Osteocyte (in vitro differentiated cells): Measurements from ENCODE around the gene PLAC8L1. TPM values are rescaled to one million over a fixed set of nuclear protein-coding genes. Genes with fewer than 3 reads are reported as not detected.

Experiments
- DNase-seq: peaks from one replicate; pipeline ENCODE4 v3.0.0; 2021; ENCODE audit warnings: mixed read lengths; ENCODE audit not compliant: unreplicated experiment; ENCODE audit errors: extremely low spot score
- H3K27ac Mint-ChIP-seq: one replicate; pipeline ENCODE4 v1.8.0; 2021; ENCODE audit warnings: mild to moderate bottlenecking, mixed read lengths; ENCODE audit not compliant: unreplicated experiment
- H3K27me3 Mint-ChIP-seq: one replicate; pipeline ENCODE4 v1.8.0; 2021; ENCODE audit warnings: mixed read lengths; ENCODE audit not compliant: unreplicated experiment
- H3K36me3 Mint-ChIP-seq: one replicate; pipeline ENCODE4 v1.8.0; 2021; ENCODE audit warnings: mixed read lengths; ENCODE audit not compliant: unreplicated experiment
- H3K4me1 Mint-ChIP-seq: one replicate; pipeline ENCODE4 v1.8.0; 2021; ENCODE audit warnings: mixed read lengths; ENCODE audit not compliant: unreplicated experiment
- H3K4me3 Mint-ChIP-seq: one replicate; pipeline ENCODE4 v1.8.0; 2021; ENCODE audit warnings: mild to moderate bottlenecking, moderate library complexity, mixed read lengths; ENCODE audit not compliant: unreplicated experiment
- H3K9me3 Mint-ChIP-seq: one replicate; pipeline ENCODE4 v1.8.0; 2021; ENCODE audit warnings: mixed read lengths; ENCODE audit not compliant: unreplicated experiment
- CTCF ChIP-seq: fragments of 200-600 bp; sonication (generic); IDR thresholded peaks from 2 replicates; pipeline ENCODE4 v1.5.0; 2021; ENCODE audit warnings: antibody characterized with exemption, mild to moderate bottlenecking, moderate library complexity
- total RNA-seq: library from RNA; stranded (reverse); gene quantifications from 2 replicates; pipeline ENCODE4 v1.2.1, GENCODE V29; 2021

The PLAC8L1 gene
- total RNA-seq, 1 donor from 2014 or later = 2.1 TPM

GRCh38 chr5:146069780-146070099 lies 35.6 kb downstream of the PLAC8L1 start:
- Mint-ChIP-seq H3K27me3 (peaks cover 9% of the 10 kb centered on the region), H3K9me3 (no peaks in the 10 kb centered on the region), H3K4me3 (no peak overlapping the region), H3K4me1 (no peaks in the 10 kb centered on the region), H3K36me3 (no peaks in the 10 kb centered on the region), H3K27ac (no peak overlapping the region)
- DNase-seq = no peak
- no peak for TF ChIP-seq CTCF

GRCh38 chr5:146068977-146069779 lies 36.2 kb downstream of the PLAC8L1 start:
- TF ChIP-seq CTCF = no peak
- no peaks in the 10 kb centered on the region for H3K4me1 Mint-ChIP-seq
- DNase-seq = no peak
- H3K9me3 Mint-ChIP-seq = no peaks in the 10 kb centered on the region
- H3K4me3 Mint-ChIP-seq = no peak overlapping the region
- H3K27me3 Mint-ChIP-seq = peaks cover 9% of the 10 kb centered on the region
- H3K27ac Mint-ChIP-seq = no peak overlapping the region
- H3K36me3 Mint-ChIP-seq = no peaks in the 10 kb centered on the region

- no peak overlapping the region for H3K4me3 Mint-ChIP-seq
- H3K36me3 Mint-ChIP-seq = no peaks in the 10 kb centered on the region
- TF ChIP-seq CTCF = no peak
- no peak overlapping the region for H3K27ac Mint-ChIP-seq
- peaks cover 9% of the 10 kb centered on the region for H3K27me3 Mint-ChIP-seq
- no peaks in the 10 kb centered on the region for H3K9me3 Mint-ChIP-seq
- DNase-seq = no peak
- no peaks in the 10 kb centered on the region for H3K4me1 Mint-ChIP-seq
Observed at GRCh38 chr5:146068206-146068605, 37.2 kb downstream of the PLAC8L1 start.

- TF ChIP-seq CTCF = no peak
- Mint-ChIP-seq H3K27ac (no peak overlapping the region), H3K27me3 (peaks cover 7% of the 10 kb centered on the region), H3K36me3 (no peaks in the 10 kb centered on the region), H3K4me1 (no peaks in the 10 kb centered on the region), H3K4me3 (no peak overlapping the region), H3K9me3 (no peaks in the 10 kb centered on the region)
- DNase-seq = no peak
Observed at GRCh38 chr5:146066968-146067367, 38.4 kb downstream of the PLAC8L1 start.

GRCh38 chr5:146060221-146060585 lies 45.2 kb downstream of the PLAC8L1 start:
- no peak for DNase-seq
- Mint-ChIP-seq H3K27me3 (peaks cover 3% of the 10 kb centered on the region), H3K27ac (no peak overlapping the region), H3K4me3 (no peak overlapping the region), H3K4me1 (no peaks in the 10 kb centered on the region), H3K36me3 (no peaks in the 10 kb centered on the region), H3K9me3 (no peaks in the 10 kb centered on the region)
- TF ChIP-seq CTCF = no peak
